ENCODE data around the gene SLC38A7. TPM values are rescaled to one million over a fixed set of nuclear protein-coding genes. Genes with fewer than 3 reads are reported as not detected.

Gene SLC38A7
- total and polyA plus RNA-seq, 2 experiments from 2014 or later: 13.9 to 27.8 TPM

- Mint-ChIP-seq H3K4me3 (peak overlapping the region; percentile 100), H3K27ac (peak overlapping the region; percentile 84), H3K36me3 (ENCODE audit: low read depth) (peaks cover 23% of the 10 kb centered on the region), H3K27me3 (ENCODE audit: insufficient read depth, low read depth, poor library complexity) (peaks cover 6% of the 10 kb centered on the region), H3K9me3 (no peaks in the 10 kb centered on the region), H3K4me1 (peaks cover 18% of the 10 kb centered on the region)
- Histone ChIP-seq H4K20me1 (replicated peaks; ENCODE audit: insufficient read depth) (peaks cover 18% of the 10 kb centered on the region), H3K4me2 (peak overlapping the region; percentile 98), H3F3A (replicated peaks; ENCODE audit: low read depth) (no peaks in the 10 kb centered on the region), H3K9me2 (ENCODE audit: insufficient read depth) (no peaks in the 10 kb centered on the region), H3K36me3 (ENCODE audit: insufficient read depth) (no peaks in the 10 kb centered on the region), H2AFZ (peak overlapping the region; percentile 90; the same call in 1 of the 2 replicates), H3K4me1 (ENCODE audit: insufficient read depth) (peaks cover 13% of the 10 kb centered on the region; the same call in 1 of the 2 replicates), H3K27me3 (ENCODE audit: insufficient read depth) (no peaks in the 10 kb centered on the region), H3K4me3 (peak overlapping the region; percentile 92), H3K27ac (ENCODE audit: low read depth) (no peak overlapping the region), H3K79me2 (replicated peaks; ENCODE audit: insufficient read depth) (peaks cover 62% of the 10 kb centered on the region)
- ATAC-seq (no peak), DNase-seq (ENCODE audit: low spot score) (peak; percentile 11)
- TF ChIP-seq NANOG (IDR thresholded peaks at IDR 0.05; ENCODE audit: borderline replicate concordance) (no peak), REST (IDR thresholded peaks at IDR 0.05; ENCODE audit: unreplicated experiment) (no peak), EZH2phosphoT487 (IDR thresholded peaks at IDR 0.05; ENCODE audit: unreplicated experiment) (no peak), CREB1 (CRISPR knock-in tag; IDR thresholded peaks at IDR 0.05; ENCODE audit: low read depth) (no peak), CTCF (conservative IDR thresholded peaks at IDR 0.05; ENCODE audit: low read depth in 2 of 2) (no peak), POLR2AphosphoS5 (IDR thresholded peaks at IDR 0.05; ENCODE audit: low read depth) (no peak), JUNB (IDR thresholded peaks at IDR 0.05; ENCODE audit: unreplicated experiment) (no peak), ZNF114 (CRISPR knock-in tag; IDR thresholded peaks at IDR 0.05) (no peak), EZH2 (IDR thresholded peaks at IDR 0.05; ENCODE audit: low read depth, unreplicated experiment) (no peak), ZNF331 (CRISPR knock-in tag; IDR thresholded peaks at IDR 0.05; ENCODE audit: low read depth) (no peak), STAT1 (IDR thresholded peaks at IDR 0.05; ENCODE audit: unreplicated experiment) (no peak)
- TF ChIP-seq, protein P1, sequence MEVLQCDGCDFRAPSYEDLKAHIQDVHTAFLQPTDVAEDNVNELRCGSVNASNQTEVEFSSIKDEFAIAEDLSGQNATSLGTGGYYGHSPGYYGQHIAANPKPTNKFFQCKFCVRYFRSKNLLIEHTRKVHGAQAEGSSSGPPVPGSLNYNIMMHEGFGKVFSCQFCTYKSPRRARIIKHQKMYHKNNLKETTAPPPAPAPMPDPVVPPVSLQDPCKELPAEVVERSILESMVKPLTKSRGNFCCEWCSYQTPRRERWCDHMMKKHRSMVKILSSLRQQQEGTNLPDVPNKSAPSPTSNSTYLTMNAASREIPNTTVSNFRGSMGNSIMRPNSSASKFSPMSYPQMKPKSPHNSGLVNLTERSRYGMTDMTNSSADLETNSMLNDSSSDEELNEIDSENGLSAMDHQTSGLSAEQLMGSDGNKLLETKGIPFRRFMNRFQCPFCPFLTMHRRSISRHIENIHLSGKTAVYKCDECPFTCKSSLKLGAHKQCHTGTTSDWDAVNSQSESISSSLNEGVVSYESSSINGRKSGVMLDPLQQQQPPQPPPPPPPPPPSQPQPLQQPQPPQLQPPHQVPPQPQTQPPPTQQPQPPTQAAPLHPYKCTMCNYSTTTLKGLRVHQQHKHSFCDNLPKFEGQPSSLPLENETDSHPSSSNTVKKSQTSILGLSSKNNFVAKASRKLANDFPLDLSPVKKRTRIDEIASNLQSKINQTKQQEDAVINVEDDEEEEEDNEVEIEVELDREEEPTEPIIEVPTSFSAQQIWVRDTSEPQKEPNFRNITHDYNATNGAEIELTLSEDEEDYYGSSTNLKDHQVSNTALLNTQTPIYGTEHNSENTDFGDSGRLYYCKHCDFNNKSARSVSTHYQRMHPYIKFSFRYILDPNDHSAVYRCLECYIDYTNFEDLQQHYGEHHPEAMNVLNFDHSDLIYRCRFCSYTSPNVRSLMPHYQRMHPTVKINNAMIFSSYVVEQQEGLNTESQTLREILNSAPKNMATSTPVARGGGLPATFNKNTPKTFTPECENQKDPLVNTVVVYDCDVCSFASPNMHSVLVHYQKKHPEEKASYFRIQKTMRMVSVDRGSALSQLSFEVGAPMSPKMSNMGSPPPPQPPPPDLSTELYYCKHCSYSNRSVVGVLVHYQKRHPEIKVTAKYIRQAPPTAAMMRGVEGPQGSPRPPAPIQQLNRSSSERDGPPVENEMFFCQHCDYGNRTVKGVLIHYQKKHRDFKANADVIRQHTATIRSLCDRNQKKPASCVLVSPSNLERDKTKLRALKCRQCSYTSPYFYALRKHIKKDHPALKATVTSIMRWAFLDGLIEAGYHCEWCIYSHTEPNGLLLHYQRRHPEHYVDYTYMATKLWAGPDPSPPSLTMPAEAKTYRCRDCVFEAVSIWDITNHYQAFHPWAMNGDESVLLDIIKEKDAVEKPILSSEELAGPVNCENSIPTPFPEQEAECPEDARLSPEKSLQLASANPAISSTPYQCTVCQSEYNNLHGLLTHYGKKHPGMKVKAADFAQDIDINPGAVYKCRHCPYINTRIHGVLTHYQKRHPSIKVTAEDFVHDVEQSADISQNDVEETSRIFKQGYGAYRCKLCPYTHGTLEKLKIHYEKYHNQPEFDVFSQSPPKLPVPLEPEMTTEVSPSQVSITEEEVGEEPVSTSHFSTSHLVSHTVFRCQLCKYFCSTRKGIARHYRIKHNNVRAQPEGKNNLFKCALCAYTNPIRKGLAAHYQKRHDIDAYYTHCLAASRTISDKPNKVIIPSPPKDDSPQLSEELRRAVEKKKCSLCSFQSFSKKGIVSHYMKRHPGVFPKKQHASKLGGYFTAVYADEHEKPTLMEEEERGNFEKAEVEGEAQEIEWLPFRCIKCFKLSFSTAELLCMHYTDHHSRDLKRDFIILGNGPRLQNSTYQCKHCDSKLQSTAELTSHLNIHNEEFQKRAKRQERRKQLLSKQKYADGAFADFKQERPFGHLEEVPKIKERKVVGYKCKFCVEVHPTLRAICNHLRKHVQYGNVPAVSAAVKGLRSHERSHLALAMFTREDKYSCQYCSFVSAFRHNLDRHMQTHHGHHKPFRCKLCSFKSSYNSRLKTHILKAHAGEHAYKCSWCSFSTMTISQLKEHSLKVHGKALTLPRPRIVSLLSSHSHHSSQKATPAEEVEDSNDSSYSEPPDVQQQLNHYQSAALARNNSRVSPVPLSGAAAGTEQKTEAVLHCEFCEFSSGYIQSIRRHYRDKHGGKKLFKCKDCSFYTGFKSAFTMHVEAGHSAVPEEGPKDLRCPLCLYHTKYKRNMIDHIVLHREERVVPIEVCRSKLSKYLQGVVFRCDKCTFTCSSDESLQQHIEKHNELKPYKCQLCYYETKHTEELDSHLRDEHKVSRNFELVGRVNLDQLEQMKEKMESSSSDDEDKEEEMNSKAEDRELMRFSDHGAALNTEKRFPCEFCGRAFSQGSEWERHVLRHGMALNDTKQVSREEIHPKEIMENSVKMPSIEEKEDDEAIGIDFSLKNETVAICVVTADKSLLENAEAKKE (CRISPR knock-in tag; IDR thresholded peaks at IDR 0.05): no peak
- TF ChIP-seq, protein P2, sequence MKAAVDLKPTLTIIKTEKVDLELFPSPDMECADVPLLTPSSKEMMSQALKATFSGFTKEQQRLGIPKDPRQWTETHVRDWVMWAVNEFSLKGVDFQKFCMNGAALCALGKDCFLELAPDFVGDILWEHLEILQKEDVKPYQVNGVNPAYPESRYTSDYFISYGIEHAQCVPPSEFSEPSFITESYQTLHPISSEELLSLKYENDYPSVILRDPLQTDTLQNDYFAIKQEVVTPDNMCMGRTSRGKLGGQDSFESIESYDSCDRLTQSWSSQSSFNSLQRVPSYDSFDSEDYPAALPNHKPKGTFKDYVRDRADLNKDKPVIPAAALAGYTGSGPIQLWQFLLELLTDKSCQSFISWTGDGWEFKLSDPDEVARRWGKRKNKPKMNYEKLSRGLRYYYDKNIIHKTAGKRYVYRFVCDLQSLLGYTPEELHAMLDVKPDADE (IDR thresholded peaks at IDR 0.05): no peak
These were observed 48.1 kb upstream of the SLC38A7 start for GRCh38 chr16:58732545-58733247.
